ENCODE measurements around the gene P3H2.
"Not testable (repeated sequence)": the region's sequence is repeated elsewhere in the genome, so short reads cannot be mapped to it uniquely, and the experiment has no call there.

P3H2 gene

GRCh38 chr3:190079173-190079572, 41.5 kb downstream of the P3H2 start:
- not testable (repeated sequence) for DNase-seq

DNA sequence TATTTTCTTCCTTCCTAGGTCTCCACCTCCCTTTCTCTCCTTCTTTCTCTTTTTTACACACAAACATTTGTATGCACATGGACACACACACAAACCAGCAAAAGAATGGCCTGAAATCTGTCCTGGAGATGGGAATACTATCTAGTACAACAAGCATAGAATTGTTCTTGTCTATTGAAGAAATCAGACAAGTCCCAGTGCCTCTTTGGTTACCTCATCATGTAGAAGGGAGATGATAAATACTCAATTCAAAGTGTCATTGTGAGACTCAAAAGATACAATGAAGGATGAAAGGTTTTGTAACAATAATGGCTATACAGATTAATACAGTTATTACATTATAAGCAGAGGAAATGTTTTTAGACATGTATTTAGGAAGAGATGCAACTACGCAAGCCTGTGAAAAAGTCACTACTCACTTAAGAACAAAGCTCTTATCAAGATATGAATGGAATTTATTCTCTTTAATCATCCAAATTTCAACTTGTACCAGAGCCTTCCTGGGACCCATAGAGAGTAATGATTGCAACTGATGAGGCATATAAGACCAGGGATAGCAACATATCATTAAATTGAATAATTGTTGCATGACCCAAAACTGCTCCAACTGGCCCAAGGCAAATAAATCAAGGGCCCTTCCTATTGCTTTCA, 43.2 kb downstream of the P3H2 start:
- DNase-seq = no peak

DNA sequence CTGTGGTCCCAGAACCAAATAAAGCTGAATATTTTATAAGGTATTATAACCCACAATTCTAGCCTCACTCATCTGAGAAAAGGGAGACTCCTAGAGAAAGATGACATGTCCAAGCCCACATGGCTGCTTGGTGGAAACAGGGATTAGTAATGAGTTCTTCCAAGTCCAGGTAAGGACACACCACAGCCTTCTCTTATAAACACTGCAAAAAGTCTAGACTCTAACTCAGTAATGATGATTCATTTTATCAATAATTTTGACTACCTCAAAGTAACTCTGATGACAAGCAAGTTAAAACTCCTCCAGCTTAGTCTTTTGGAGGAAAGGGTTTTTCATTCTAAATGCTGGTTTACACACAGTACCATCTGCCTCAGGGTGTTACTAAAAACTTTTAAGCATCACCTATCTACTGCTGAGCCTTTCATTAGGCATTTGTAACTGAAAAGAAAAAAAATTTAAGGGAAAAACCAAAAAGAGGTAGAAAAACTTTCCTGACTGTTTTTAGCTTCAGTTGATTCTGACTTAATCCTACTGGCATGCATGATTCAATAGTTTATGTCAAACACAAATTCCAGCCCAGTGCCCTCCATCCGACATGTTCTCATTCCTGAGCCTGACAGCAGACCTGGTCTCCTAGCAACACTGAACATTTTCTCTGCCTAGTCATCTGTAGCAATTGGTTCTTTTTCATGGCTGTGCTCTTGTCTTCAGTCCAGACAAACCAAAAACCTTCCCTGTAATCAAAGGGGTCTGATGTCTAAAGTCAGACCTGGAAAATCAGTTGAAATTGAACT, 43.9 kb downstream of the P3H2 start:
- DNase-seq = peak; percentile 73

DNA sequence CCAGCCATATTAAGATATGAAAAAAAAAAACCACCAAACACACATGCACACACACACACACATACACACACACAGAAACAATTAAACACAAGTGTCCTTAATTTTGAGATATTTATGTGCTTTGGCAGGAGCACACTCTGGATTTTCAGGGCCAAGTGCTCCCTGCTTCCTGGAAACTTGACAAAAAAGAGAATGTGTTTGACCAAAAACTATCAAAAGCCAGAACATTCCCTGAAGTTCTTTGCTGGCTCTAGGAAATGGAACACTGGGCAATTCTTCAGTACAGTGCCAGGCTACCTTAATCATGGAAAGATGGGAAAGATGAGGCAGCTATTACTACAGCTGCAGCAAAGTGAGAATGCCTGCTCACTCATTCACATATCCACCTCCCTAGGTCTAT, 44.6 kb downstream of the P3H2 start:
- DNase-seq = no peak

DNA sequence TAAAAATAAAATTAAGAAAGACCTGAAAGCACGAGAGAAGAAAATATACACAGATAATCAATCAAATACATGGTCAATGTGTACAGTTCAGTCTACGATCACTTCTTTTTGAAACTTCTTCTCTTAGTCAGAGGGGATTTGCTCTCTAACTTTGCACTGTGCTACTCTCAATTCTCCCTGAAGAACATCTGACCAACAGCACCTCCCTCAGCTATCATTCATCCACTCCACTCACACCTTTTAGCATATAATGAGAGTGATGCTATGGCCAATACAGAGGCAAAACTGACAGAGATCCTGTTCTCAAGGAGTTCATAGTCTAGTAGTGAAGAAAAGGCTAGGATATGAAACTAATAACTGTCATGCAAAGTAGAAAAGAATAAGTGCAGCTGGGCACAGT, 45.9 kb downstream of the P3H2 start:
- DNase-seq = no peak

DNA sequence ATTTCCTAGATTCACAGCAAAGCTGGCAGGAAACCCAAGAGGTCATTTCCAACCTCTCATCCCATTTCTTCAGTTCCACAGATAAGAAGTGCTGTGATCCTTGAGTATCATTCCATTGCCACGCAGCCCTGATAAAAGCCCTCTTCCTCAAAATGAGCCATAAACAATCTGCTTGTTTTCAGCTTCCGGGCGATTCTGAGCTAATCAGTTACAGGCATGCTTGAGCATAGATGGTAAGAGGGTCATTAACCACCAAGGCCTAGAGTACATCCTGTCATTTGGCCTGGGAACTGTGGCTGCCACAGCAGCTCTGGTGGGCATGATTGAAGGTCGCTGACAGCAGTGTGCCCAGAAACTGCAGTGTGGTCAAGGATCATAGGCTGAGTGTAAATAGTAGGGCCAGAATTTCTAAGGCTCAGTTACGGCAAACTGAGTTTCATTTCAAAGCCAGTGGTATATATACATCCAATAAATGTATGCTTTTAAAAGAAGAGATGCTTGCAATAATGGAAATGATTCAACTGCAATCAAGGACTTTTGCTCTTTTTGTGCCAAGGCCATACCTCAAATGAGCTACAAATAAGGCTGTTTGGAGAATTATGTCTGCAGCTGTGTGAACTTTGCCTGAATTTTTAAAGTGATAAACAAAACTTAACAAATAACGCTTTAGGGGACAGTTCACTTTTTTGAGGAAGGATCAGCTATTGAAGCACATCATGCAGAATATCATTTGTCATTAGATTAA, 47.3 kb downstream of the P3H2 start:
- no peak for DNase-seq

GRCh38 chr3:190072856-190073255, 47.8 kb downstream of the P3H2 start:
- no peak for DNase-seq

DNA sequence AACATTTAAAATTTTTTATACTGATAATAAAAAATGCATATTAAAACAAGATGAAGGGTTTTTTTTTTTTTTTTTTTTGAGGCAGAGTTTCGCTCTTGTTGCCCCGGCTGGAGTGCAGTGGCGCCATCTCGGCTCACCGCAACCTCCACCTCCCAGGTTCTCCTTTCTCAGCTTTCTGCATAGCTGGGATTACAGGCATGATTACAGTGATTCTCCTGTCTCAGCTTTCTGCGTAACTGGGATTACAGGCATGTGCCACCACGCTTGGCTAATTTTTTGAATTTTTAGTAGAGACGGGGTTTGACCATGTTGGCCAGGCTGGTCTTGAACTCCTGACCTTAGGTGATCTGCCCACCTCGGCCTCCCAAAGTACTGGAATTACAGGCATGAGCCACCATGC, 48.8 kb downstream of the P3H2 start:
- DNase-seq = not testable (repeated sequence)

DNA sequence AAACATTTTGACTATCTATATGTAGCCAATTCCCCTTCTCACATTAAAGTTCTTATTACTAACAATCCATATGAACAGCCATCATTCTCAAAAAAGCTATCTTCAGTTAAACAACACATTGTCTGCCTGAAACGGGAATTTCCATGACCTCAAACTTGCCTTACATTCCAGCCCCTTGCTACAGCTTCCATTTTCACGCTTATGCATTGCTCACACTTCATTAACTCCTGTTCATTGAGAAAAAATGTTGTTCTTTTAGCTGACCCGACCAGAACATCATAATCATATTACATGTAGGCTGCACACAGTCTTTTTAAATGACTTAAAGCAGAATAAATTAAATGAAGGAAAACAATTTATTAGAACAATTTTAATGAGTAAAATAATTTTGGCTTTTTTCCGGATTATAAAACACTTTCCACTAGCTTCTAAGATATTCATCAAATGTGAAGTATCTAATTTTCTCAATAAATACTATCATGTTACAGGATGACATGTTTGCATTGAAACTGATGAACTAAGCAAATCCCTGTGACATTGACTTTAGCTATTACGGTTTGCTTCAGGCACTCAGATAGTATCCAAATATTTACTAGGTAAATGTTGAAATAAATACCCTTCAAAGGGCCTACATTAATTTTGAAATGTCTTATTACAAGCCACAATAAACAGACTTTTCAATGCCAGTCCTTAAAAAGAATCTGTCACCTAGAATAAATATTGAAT, 49.9 kb downstream of the P3H2 start:
- no peak for DNase-seq

GRCh38 chr3:190065204-190065603, 55.5 kb downstream of the P3H2 start:
- DNase-seq = no peak

DNA sequence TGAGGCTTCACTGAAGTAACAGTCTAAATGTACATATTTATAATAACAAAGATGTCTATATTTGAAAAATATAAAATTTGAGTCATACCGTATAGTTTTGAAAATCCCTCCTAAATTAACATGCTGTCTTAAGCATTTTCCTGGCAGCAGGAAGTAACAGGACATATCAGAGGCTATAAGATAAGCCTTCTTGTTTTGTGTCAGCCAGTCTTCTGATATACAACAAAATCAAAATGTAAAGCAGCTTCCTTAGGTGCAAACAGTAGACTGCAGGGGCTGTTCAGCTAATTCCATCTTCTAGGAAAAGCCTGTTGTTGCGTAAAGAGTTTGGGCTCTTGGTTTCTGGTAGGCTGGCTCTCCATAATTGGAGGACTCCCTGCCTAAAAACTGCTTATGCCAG, 56.0 kb downstream of the P3H2 start:
- no peak for DNase-seq

GRCh38 chr3:190064112-190064511, 56.6 kb downstream of the P3H2 start:
- no peak for DNase-seq

- DNase-seq = no peak
These were observed 57.2 kb downstream of the P3H2 start for GRCh38 chr3:190063490-190063889.

DNA sequence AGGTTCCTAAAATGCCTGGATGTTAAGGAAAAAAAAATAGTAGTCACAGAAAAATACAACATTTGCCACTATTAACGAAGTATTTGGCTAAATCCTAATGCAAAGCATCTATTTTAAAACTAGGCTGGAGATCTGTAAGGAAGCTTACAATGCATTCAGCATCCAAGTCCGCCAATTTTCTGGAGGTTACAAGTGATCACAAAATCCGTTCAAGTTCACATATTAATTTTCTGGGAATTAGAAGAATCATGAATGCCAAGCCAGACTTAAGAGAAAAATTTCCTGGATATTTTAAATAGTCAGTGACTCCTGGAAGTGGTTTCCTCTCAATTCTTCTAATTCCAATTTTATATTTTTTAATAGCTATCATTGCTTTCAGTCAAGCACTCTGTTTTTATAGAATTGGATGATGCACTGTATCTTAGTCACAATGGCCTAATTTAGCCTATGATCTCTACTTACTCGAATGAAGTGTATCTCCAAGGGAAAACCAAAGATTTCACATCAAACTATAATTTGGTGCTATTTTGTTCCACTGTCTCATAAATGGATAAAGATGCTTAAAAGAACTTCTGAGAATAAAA, 60.4 kb downstream of the P3H2 start:
- no peak for DNase-seq

GRCh38 chr3:190059242-190059590, 61.5 kb downstream of the P3H2 start:
- DNase-seq = no peak

GRCh38 chr3:190058521-190059241, 62.0 kb downstream of the P3H2 start:
- no peak for DNase-seq

GRCh38 chr3:190056742-190057141, 64.0 kb downstream of the P3H2 start:
- no peak for DNase-seq

- DNase-seq = no peak
These were observed 64.9 kb downstream of the P3H2 start for GRCh38 chr3:190055773-190056172.

GRCh38 chr3:190053919-190054672, 66.6 kb downstream of the P3H2 start:
- no peak for DNase-seq

GRCh38 chr3:190051641-190052040, 69.1 kb downstream of the P3H2 start:
- DNase-seq = no peak

- peak; percentile 62 for DNase-seq
These were observed 71.7 kb downstream of the P3H2 start for GRCh38 chr3:190048932-190049441.

Measured in left hindlimb (tissue), 1 donor.